Esophagus muscularis mucosa (tissue), 3 donors: ENCODE measurements around the gene AGXT2.

Experiments used
- CTCF ChIP-seq, 3 experiments: fragments of 200-600 bp in 2 of 3; fragments of 450-650 bp in 1 of 3; sonication (generic) in 2 of 3; IDR thresholded peaks; one replicate each; pipeline ENCODE4 v1.5.1; 2017 to 2019; ENCODE audit warnings: antibody characterized with exemption in 3 of 3, mild to moderate bottlenecking in 2 of 3, moderate library complexity in 1 of 3
- EP300 ChIP-seq: sonication (generic); formaldehyde crosslinking; IDR thresholded peaks from one replicate; pipeline ENCODE4 v1.6.1; 2017; ENCODE audit warnings: antibody characterized with exemption

- TF ChIP-seq CTCF (IDR thresholded peaks at IDR 0.05) (no peak), EP300 (no peak)
Measured at GRCh38 chr5:35082530-35082929, 34.8 kb upstream of the AGXT2 start.
